Heart left ventricle (tissue), 16 donors: ENCODE data around the gene INPP4A. TPM values are rescaled to one million over a fixed set of nuclear protein-coding genes. Genes with fewer than 3 reads are reported as not detected.

Experiments
- ATAC-seq, 4 donors: fragments of 200-7000 bp; cut with Tn5 transposase; one replicate each; pipeline ENCODE4 v1.9.1; 2020 to 2022; ENCODE audit warnings: moderate library complexity in 4 of 4, mild to moderate bottlenecking in 3 of 4, moderate number of reproducible peaks in 1 of 4
- DNase-seq, 5 donors: peaks; one replicate each; pipeline ENCODE4 v3.0.0-alpha.2; 2020
- H3K27ac ChIP-seq, 12 donors: fragments of 200-600 bp; sonication (generic) in 4 of 12; one replicate each; pipeline versions ENCODE4 v1.5.0 to v1.8.0; 2016 to 2022; ENCODE audit warnings: mild to moderate bottlenecking in 2 of 12
- H3K27me3 ChIP-seq, 9 donors: fragments of 200-600 bp; sonication (generic) in 2 of 9; one replicate each; pipeline versions ENCODE4 v1.5.1 to v1.8.0; 2016 to 2022; ENCODE audit warnings: mild to moderate bottlenecking in 3 of 9
- H3K36me3 ChIP-seq, 9 donors: fragments of 200-600 bp; sonication (generic) in 2 of 9; one replicate each; pipeline versions ENCODE4 v1.5.0 to v1.8.0; 2018 to 2022; ENCODE audit warnings: mild to moderate bottlenecking in 2 of 9
- H3K4me1 ChIP-seq, 12 donors: fragments of 200-600 bp; sonication (generic) in 4 of 12; one replicate each; pipeline versions ENCODE4 v1.5.0 to v1.8.0; 2016 to 2022; ENCODE audit warnings: mild to moderate bottlenecking in 3 of 12
- H3K4me3 ChIP-seq, 12 donors: fragments of 200-600 bp; sonication (generic) in 4 of 12; one replicate each; pipeline versions ENCODE4 v1.5.0 to v1.8.0; 2017 to 2022; ENCODE audit warnings: mild to moderate bottlenecking in 9 of 12, moderate library complexity in 4 of 12
- H3K9me3 ChIP-seq, 12 donors: fragments of 200-600 bp; sonication (generic) in 4 of 12; one replicate each; pipeline versions ENCODE4 v1.5.0 to v1.8.0; 2016 to 2022; ENCODE audit warnings: mild to moderate bottlenecking in 1 of 12
- POLR2A ChIP-seq, 2 donors: fragments of 450-650 bp; IDR thresholded peaks; one replicate each; pipeline ENCODE4 v1.6.1; 2017; ENCODE audit warnings: antibody characterized with exemption in 2 of 2, mild to moderate bottlenecking in 2 of 2, moderate library complexity in 2 of 2
- WGBS, 4 donors: extraction: QIAGEN DNeasy Blood & Tissue Kit in 2 of 4; methylation state at CpG; one replicate each; pipeline versions ENCODE4 v1.1.5 to v1.1.7; 2013 to 2018; 5-methylcytosine and 5-hydroxymethylcytosine counted together
- intact Hi-C, 10 donors: fragments of 100-400 bp; cut with DNase I; formaldehyde crosslinking; loops; one replicate each; pipeline versions ENCODE4 v1.11.1 to v1.14.2; 2022
- polyA plus RNA-seq, 2 donors: library from polyadenylated mRNA; stranded (reverse); fragments of 200-250 nt; gene quantifications; one replicate each; pipeline ENCODE4 v1.2.3, GENCODE V29; 2013
- total RNA-seq, 9 donors: library from RNA; depleted of rRNA in 2 of 9; stranded (reverse); fragments of >200 nt in 2 of 9; fragmentation: NEBNext Ultra II Directional in 3 of 9; extraction: Animal tissue kit (Norgen Biotek cat#: 25700) in 3 of 9; gene quantifications; one replicate each; pipeline versions ENCODE4 v1.1.0 to v1.2.4, GENCODE V29; 2016 to 2023
- TF ChIP-seq, protein P1 (sequence below), 12 donors: fragments of 200-600 bp; sonication (generic) in 4 of 12; IDR thresholded peaks; one replicate each; pipeline versions ENCODE4 v1.5.0 to v1.8.0; 2018 to 2022; ENCODE audit warnings: antibody characterized with exemption in 12 of 12, mild to moderate bottlenecking in 5 of 12
- donor health status: ischemic (EF 13 %, LVEDD 7.1; RV severe dilation, severe dysfunction).
- donor health status: healthy with polysubstance abuse.
- donor health status: DM: no; HTN: yes; CAD: no.
- donor health status: DM: no; HTN: no; CAD: no.
- donor health status: ischemic (EF 25% LVEDD 6.9; RV normal size, moderate dysfunction).
- donor health status: ischemic (EF 25% LVEDD 5.7; RV mildly dilated, moderate dysfunction).
- donor health status: healthy.
- donor health status: DM: yes; HTN: yes; CAD: no.
- donor health status: ischemic (EF 35%, LVEDD 5.7; RV mildly dilated, moderate dysfunction).
- donor health status: nonischemic (EF 11% LVEDD 7.7; RV severe dilation, severe dysfunction).
- donor health status: DM: yes; HTN: yes; CAD: no.
- donor health status: PGD.
- donor health status: ischemic (EF 29% LVEDD 5.4; RV normal size, mild dysfunction).
- donor health status: nonischemic (EF 23%, LVEDD 6.1; RV moderate dilation, normal function).

The INPP4A gene
- total and polyA plus RNA-seq, 11 donors: 5.1 to 30.5 (median 20.3) TPM

DNA sequence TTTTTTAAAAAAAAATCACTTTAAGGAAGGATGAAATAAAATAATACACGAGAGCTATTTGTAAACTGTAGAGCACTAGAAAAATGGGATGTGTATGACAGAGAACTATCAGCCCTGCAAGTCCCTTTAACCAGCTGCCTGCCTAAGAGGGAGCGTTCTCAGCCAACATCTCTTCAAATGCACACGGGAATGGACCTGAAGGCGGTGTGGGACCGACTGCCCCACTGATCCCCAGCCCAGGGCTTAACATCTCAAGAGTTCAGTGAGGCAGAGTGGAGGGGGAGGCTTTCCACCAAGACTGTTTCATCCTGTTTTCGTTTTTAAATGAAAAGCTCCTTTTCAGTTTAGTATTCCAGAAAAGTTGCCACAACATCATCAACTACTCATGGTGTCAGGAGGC, 2.2 kb downstream of the INPP4A start:
- Histone ChIP-seq H3K9me3 (no peaks in the 10 kb centered on the region), H3K27ac (peak overlapping the region in 1 of 12 donors; percentile 87), H3K4me3 (peak overlapping the region in 1 of 12 donors; percentile 84), H3K4me1 (peaks cover 0 to 56% (median 32%) of the 10 kb centered on the region in 12 donors), H3K27me3 (no peaks in the 10 kb centered on the region), H3K36me3 (no peaks in the 10 kb centered on the region)
- DNase-seq (no peak), ATAC-seq (no peak)
- 78 to 83% (median 79%) methylated on average over 6 of the region's 6 CpGs for WGBS, 4 donors
- TF ChIP-seq POLR2A (IDR thresholded peaks at IDR 0.05): no peak
- TF ChIP-seq, protein P1, sequence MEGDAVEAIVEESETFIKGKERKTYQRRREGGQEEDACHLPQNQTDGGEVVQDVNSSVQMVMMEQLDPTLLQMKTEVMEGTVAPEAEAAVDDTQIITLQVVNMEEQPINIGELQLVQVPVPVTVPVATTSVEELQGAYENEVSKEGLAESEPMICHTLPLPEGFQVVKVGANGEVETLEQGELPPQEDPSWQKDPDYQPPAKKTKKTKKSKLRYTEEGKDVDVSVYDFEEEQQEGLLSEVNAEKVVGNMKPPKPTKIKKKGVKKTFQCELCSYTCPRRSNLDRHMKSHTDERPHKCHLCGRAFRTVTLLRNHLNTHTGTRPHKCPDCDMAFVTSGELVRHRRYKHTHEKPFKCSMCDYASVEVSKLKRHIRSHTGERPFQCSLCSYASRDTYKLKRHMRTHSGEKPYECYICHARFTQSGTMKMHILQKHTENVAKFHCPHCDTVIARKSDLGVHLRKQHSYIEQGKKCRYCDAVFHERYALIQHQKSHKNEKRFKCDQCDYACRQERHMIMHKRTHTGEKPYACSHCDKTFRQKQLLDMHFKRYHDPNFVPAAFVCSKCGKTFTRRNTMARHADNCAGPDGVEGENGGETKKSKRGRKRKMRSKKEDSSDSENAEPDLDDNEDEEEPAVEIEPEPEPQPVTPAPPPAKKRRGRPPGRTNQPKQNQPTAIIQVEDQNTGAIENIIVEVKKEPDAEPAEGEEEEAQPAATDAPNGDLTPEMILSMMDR (IDR thresholded peaks at IDR 0.05): no peak
- intact Hi-C loops: loop anchor here in 6 of 10 donors (5.0 to 10.0 kb wide), 7 partner anchors 40 to 158 kb away; partner anchors contain the start of genes COA5 (in 2 of the 6) and UNC50 (in 2 of the 6)

DNA sequence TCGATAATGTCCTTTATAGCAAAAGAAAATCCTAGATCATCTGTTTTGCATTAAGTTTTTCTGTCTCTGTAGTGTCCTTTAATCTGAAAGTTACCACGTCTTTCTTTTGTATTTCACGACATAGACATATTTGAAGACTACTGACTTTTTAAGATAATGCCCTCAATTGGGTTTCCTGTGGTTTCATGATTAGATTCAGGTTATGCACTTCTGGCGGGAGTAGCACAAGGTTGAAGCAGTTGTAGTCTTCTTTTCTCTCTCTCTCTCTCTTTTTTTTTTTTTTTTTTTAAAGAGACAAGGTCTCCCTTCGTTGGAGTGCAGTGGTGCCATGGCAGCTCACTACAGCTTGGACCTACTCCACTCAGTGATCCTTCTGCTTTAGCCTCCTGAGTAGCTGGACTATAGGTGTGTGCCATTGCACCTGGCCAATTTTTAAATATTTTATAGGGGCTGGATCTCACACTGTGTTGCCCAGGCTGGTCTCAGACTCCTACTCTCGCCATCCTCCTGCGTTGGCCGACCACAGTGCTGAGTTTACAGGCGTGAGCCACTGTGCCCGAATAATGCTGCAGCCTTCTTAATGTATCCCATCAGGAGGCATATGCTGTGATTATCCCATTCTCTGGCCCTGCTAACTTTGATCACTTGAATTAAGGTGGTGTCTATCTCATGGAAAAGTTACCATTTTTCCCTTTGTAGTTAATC, 3.9 kb downstream of the INPP4A start:
- WGBS, 4 donors: 87 to 95% (median 88%) methylated on average over 10 of the region's 10 CpGs
- TF ChIP-seq POLR2A (IDR thresholded peaks at IDR 0.05): no peak
- TF ChIP-seq, protein P1 (IDR thresholded peaks at IDR 0.05): no peak
- no peaks in the 10 kb centered on the region for H3K9me3 ChIP-seq
- H3K36me3 ChIP-seq: no peaks in the 10 kb centered on the region
- no peaks in the 10 kb centered on the region for H3K27me3 ChIP-seq
- no peak overlapping the region for H3K4me3 ChIP-seq
- peak overlapping the region in 1 of 12 donors; percentile 87 for H3K27ac ChIP-seq
- DNase-seq (no peak), ATAC-seq (no peak)
- H3K4me1 ChIP-seq: peaks cover 0 to 73% (median 34%) of the 10 kb centered on the region in 12 donors
- intact Hi-C loops: loop anchor here in 6 of 10 donors (5.0 to 10.0 kb wide), 7 partner anchors 39 to 156 kb away; partner anchors contain the start of genes COA5 (in 2 of the 6) and UNC50 (in 2 of the 6)

DNA sequence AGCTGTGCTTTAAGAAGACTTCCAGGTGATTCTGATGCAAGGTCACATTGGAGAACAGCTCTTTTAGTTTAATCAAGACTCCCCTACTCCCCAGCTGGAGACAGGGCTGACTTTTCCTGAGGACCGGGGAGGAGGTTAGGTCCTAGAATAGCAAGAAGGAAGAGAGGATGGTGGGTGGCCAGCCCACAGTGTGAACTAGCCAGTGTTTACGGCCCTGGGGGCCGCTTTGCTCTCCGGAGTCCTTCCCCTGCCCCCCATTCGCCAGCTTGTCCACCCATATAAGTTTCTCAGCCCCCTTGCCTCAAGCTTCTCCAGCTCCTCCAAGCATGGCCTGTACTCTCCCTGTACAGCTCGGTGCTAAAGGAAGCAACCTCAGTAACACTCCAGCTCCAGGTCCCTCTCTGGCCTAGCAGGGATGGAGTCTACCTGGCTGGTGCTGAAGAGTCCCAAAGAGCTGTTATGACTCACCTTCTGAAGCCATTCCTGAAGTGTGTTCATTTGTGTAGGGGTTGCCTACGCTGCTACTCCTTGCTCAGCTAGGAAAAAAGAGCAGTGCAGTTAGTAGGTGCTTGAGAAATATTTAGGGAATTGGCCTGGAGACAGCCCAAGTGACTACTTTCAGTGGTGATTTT, 7.9 kb downstream of the INPP4A start:
- Histone ChIP-seq H3K27ac (no peak overlapping the region), H3K9me3 (no peaks in the 10 kb centered on the region), H3K36me3 (peaks cover 0 to 11% (median 0%) of the 10 kb centered on the region in 9 donors), H3K4me3 (no peak overlapping the region), H3K4me1 (peaks cover 0 to 93% (median 41%) of the 10 kb centered on the region in 12 donors), H3K27me3 (no peaks in the 10 kb centered on the region)
- 89 to 94% (median 93%) methylated on average over 7 of the region's 7 CpGs for WGBS, 4 donors
- ATAC-seq: no peak
- DNase-seq: no peak
- intact Hi-C loops: no loop called here
- no peak for TF ChIP-seq POLR2A (IDR thresholded peaks at IDR 0.05)
- TF ChIP-seq, protein P1 (IDR thresholded peaks at IDR 0.05): no peak

DNA sequence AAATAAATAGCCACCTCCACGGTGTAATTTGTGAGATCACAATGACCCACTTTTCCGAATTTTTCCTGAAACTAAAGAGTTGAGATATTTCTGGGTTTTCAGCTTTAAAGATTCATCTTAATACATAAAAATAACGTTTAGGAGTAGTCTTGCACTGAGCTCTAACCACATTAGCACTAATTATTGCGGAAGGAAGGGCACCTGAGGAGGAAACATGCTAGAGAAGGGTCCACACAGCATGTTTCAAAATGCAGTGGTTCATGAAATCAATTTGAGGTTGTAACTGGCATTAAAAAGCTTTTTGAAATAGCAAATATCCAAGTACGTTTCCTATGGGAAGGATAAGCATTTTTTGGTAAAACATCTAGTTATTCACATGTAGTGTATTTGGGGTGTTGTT, 8.4 kb downstream of the INPP4A start:
- peaks cover 0 to 11% (median 0%) of the 10 kb centered on the region in 9 donors for H3K36me3 ChIP-seq
- peaks cover 0 to 97% (median 41%) of the 10 kb centered on the region in 12 donors for H3K4me1 ChIP-seq
- DNase-seq (no peak), ATAC-seq (no peak)
- H3K9me3 ChIP-seq: no peaks in the 10 kb centered on the region
- no peak for TF ChIP-seq POLR2A (IDR thresholded peaks at IDR 0.05)
- TF ChIP-seq, protein P1 (IDR thresholded peaks at IDR 0.05): no peak
- H3K27ac ChIP-seq: no peak overlapping the region
- intact Hi-C loops: no loop called here
- no peaks in the 10 kb centered on the region for H3K27me3 ChIP-seq
- no peak overlapping the region for H3K4me3 ChIP-seq
- WGBS, 4 donors: 85 to 92% (median 90%) methylated on average over 5 of the region's 5 CpGs
